SH-SY5Y (cell line): ENCODE data around the gene LINC01488.

Source experiments
- GATA2 ChIP-seq: IDR thresholded peaks from 2 replicates; pipeline ENCODE4 v1.6.1; 2011; ENCODE audit warnings: mild to moderate bottlenecking, low read depth, low read length
- GATA3 ChIP-seq: IDR thresholded peaks from 2 replicates; pipeline ENCODE4 v1.6.1; 2011; ENCODE audit warnings: low read depth, mild to moderate bottlenecking, low read length, moderate library complexity

- TF ChIP-seq GATA2: no peak
- TF ChIP-seq GATA3: no peak
These were observed 25.5 kb upstream of the LINC01488 start for GRCh38 chr11:69455969-69456368.
